GM20000 (cell line): ENCODE measurements around the gene ANKS1B.

Experiments
- DNase-seq: peaks from one replicate; pipeline ENCODE4 v3.0.0; 2012; ENCODE audit warnings: low spot score
- CTCF ChIP-seq: IDR thresholded peaks from 2 replicates; pipeline ENCODE4 v1.5.1; 2012; ENCODE audit warnings: mild to moderate bottlenecking, control low read depth; ENCODE audit errors: extremely low read depth, missing control alignments

The ANKS1B gene

GRCh38 chr12:98738002-98738401 lies 1246.7 kb downstream of the ANKS1B start:
- no peak for TF ChIP-seq CTCF

GRCh38 chr12:98737322-98737712 lies 1247.4 kb downstream of the ANKS1B start:
- DNase-seq: no peak
- TF ChIP-seq CTCF: no peak

More at GRCh38 chr12:98738002-98738401, 1246.7 kb downstream of the ANKS1B start:
- no peak for DNase-seq

GRCh38 chr12:98736352-98737321 lies 1248.1 kb downstream of the ANKS1B start:
- TF ChIP-seq CTCF: no peak
- no peak for DNase-seq

- no peak for DNase-seq
- TF ChIP-seq CTCF: no peak
These were observed 1248.9 kb downstream of the ANKS1B start for GRCh38 chr12:98735821-98736220.

- no peak for TF ChIP-seq CTCF
- DNase-seq: no peak
These were observed 1250.9 kb downstream of the ANKS1B start for GRCh38 chr12:98733667-98734350.

- no peak for TF ChIP-seq CTCF
- no peak for DNase-seq
These were observed 1254.3 kb downstream of the ANKS1B start for GRCh38 chr12:98730412-98730811.

GRCh38 chr12:98727196-98727595 lies 1257.5 kb downstream of the ANKS1B start:
- TF ChIP-seq CTCF: no peak
- DNase-seq: no peak
